ENCODE data around the gene ABHD4.
A peak's percentile ranks its signal among the peaks of the same experiment; 100 is the strongest.
"Not testable (repeated sequence)": the region's sequence is repeated elsewhere in the genome, so short reads cannot be mapped to it uniquely, and the experiment has no call there.

The ABHD4 gene, protein sequence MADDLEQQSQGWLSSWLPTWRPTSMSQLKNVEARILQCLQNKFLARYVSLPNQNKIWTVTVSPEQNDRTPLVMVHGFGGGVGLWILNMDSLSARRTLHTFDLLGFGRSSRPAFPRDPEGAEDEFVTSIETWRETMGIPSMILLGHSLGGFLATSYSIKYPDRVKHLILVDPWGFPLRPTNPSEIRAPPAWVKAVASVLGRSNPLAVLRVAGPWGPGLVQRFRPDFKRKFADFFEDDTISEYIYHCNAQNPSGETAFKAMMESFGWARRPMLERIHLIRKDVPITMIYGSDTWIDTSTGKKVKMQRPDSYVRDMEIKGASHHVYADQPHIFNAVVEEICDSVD

GRCh38 chr14:22598099-22598895 is at the start of gene ABHD4:
Gene ABHD4, plus strand, starts transcription at chr14:22598300. Its CDS starts 7 bp downstream, at chr14:22598307.
- peak; percentile 33 to 44 for DNase-seq (ENCODE audit: low read depth in 2 of 2)

GRCh38 chr14:22549324-22549962 is 48.7 kb upstream of the ABHD4 start:
- DNase-seq (ENCODE audit: low read depth in 2 of 2) = no peak

DNA sequence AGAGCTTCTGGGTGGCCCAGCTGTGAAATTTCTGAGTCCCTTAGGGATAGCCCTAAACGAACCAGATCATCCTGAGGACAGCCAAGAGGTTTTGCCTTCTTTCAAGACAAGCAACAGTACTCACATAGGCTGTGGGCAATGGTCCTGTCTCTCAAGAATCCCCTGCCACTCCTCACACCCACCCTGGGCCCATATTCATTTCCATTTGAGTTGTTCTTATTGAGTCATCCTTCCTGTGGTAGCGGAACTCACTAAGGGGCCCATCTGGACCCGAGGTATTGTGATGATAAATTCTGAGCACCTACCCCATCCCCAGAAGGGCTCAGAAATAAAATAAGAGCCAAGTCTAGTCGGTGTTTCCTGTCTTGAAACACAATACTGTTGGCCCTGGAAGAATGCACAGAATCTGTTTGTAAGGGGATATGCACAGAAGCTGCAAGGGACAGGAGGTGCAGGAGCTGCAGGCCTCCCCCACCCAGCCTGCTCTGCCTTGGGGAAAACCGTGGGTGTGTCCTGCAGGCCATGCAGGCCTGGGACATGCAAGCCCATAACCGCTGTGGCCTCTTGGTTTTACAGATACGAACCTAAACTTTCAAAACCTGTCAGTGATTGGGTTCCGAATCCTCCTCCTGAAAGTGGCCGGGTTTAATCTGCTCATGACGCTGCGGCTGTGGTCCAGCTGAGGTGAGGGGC is 48.0 kb upstream of the ABHD4 start:
- peak in 1 of 2 donors; percentile 67 for DNase-seq (ENCODE audit: low read depth in 2 of 2)

DNA sequence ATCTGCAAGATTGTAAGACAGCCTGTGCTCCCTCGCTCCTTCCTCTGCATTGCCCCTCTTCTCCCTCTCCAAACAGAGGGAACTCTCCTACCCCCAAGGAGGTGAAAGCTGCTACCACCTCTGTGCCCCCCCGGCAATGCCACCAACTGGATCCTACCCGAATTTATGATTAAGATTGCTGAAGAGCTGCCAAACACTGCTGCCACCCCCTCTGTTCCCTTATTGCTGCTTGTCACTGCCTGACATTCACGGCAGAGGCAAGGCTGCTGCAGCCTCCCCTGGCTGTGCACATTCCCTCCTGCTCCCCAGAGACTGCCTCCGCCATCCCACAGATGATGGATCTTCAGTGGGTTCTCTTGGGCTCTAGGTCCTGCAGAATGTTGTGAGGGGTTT is 46.5 kb upstream of the ABHD4 start:
- DNase-seq (ENCODE audit: low read depth in 2 of 2) = no peak

GRCh38 chr14:22552001-22552826 is 45.9 kb upstream of the ABHD4 start:
- no peak for DNase-seq (ENCODE audit: low read depth in 2 of 2)

- DNase-seq (ENCODE audit: low read depth in 2 of 2) = no peak
Observed at GRCh38 chr14:22552827-22553076, 45.3 kb upstream of the ABHD4 start.

DNA sequence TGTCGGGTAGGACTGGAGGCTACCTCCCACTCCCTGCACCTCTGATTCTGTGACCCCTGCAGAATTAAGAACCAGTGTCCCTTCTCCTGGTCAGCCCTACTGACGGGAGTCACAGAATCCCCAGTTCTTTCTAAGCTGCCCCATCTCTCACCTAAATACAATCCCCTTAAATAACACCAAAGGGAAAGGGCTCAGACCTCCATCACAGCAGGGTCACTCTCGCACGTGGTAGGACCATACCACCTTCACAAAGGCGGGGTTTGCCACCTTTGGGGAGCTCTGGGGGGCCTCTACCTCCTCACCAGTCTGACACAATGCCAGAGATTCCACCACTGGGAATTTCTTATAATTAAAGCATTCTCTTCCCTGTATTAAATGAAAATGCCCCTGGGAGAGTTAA is 44.7 kb upstream of the ABHD4 start:
- DNase-seq (ENCODE audit: low read depth in 2 of 2) = no peak

DNA sequence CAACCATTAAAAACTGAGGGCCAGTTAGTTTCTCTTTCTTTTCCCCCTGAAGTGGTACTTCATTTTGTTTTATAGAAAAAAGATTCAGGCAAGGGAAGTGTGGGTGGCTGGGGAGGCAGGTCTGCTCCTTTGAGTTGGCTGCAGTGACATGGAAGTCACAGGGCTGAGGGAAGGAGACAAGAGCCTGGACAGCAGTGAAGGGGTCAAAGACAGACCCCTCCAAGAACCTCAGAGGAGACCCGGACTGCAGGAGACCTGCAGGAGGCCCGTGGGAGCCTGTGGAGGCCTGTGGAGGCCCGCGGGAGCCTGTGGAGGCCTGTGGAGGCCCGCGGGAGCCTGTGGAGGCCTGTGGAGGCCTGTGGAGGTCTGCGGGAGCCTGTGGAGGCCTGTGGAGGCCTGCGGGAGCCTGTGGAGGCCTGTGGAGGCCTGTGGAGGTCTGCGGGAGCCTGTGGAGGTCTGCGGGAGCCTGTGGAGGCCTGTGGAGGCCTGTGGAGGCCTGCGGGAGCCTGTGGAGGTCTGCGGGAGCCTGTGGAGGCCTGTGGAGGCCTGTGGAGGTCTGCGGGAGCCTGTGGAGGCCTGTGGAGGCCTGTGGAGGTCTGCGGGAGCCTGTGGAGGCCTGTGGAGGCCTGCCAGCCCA is 44.1 kb upstream of the ABHD4 start:
- not testable (repeated sequence) for DNase-seq (ENCODE audit: low read depth in 2 of 2)

GRCh38 chr14:22554498-22555383 is 43.4 kb upstream of the ABHD4 start:
- DNase-seq (ENCODE audit: low read depth in 2 of 2) = no peak

GRCh38 chr14:22555384-22556011 is 42.6 kb upstream of the ABHD4 start:
- peak in 1 of 2 donors; percentile 71 for DNase-seq (ENCODE audit: low read depth in 2 of 2)

- peak; percentile 93 to 95 for DNase-seq (ENCODE audit: low read depth in 2 of 2)
Observed at GRCh38 chr14:22556021-22556989, 41.8 kb upstream of the ABHD4 start.

- peak; percentile 91 to 97 for DNase-seq (ENCODE audit: low read depth in 2 of 2)
Observed at GRCh38 chr14:22556990-22557623, 41.0 kb upstream of the ABHD4 start.

DNA sequence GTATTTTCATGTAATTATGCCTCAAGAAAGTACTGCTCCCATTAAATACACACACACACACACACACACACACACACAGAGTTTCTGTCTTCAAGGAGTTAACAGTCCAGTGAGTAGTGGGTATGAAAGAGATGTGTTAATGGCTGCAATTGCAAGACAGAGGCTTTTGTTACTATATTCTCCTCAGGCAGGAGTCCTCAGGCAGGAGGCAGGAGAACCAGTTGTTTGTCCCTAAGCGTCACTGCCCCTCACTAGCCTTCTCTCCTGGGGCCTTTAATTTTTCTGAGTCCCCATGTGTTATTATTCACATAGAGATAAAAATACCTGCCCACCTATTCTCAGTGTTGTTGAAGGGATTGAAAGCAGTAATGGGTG is 40.3 kb upstream of the ABHD4 start:
- DNase-seq (ENCODE audit: low read depth in 2 of 2) = no peak

- peak; percentile 70 for DNase-seq (ENCODE audit: low read depth in 2 of 2)
Observed at GRCh38 chr14:22558221-22558913, 39.7 kb upstream of the ABHD4 start.

GRCh38 chr14:22559041-22559440 is 39.1 kb upstream of the ABHD4 start:
- DNase-seq (ENCODE audit: low read depth in 2 of 2) = no peak

DNA sequence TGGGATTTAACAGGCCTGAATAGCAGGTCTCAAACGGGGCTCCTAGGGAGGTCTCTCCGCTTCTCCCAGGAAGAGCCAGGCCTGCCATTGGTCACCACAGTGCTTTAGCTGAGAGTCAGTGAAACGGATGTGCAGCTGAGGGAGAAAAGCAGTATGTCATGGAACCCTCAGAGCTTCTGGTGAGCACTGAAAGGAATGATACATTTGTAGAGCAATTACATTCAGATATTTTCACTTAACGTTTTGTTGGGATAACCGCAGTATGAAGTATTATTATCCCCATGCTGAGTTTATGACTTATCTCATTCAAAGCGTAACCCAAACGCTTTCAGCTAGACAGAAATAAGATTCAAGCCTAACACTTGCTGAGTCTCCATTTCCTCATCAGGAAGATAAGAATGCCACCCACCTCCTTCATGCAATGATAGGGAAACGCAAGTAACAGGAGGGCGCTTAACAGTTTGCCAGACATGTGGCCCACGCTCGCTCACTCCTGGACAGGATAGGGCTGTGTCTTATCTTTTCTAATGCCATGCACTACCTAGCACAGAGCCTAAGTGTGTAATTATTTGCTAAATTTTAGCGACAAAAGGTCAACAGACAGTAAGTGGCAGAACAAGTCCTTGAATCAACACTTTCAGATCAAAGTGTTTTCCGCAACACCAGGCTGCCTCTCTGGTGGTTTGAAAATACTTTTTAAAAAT is 37.3 kb upstream of the ABHD4 start:
- DNase-seq (ENCODE audit: low read depth in 2 of 2) = peak in 1 of 2 donors; percentile 44

DNA sequence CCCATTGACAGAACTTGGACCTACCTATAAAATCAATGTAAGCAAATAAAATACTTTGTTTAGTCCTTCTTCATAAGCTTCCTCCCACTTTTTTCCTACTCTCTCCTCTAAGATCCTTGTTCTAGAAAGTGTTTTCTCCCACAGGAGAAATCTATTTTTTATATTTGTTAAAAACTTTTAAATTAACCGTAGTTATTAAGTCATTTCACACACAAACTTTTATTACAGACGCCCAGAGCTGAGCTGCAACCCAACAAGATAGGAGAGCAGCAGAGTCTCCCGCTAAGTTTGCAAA is 36.8 kb upstream of the ABHD4 start:
- no peak for DNase-seq (ENCODE audit: low read depth in 2 of 2)
